Daoy (cell line): ENCODE measurements around the gene PXDN. TPM values are rescaled to one million over a fixed set of nuclear protein-coding genes. Genes with fewer than 3 reads are reported as not detected.
"Not testable (repeated sequence)": the region's sequence is repeated elsewhere in the genome, so short reads cannot be mapped to it uniquely, and the experiment has no call there.

ENCODE experiments used
- DNase-seq: peaks from one replicate; pipeline ENCODE4 v3.0.0-alpha.2; 2015; ENCODE audit warnings: low read depth
- total RNA-seq: library from RNA; depleted of rRNA; stranded (reverse); fragments of >200 nt; shearing (Covaris generic); gene quantifications from 2 replicates; pipeline ENCODE4 v1.2.3, GENCODE V29; 2014

The PXDN gene
- total RNA-seq, 1 experiment from 2014 or later, result 173 TPM

DNA sequence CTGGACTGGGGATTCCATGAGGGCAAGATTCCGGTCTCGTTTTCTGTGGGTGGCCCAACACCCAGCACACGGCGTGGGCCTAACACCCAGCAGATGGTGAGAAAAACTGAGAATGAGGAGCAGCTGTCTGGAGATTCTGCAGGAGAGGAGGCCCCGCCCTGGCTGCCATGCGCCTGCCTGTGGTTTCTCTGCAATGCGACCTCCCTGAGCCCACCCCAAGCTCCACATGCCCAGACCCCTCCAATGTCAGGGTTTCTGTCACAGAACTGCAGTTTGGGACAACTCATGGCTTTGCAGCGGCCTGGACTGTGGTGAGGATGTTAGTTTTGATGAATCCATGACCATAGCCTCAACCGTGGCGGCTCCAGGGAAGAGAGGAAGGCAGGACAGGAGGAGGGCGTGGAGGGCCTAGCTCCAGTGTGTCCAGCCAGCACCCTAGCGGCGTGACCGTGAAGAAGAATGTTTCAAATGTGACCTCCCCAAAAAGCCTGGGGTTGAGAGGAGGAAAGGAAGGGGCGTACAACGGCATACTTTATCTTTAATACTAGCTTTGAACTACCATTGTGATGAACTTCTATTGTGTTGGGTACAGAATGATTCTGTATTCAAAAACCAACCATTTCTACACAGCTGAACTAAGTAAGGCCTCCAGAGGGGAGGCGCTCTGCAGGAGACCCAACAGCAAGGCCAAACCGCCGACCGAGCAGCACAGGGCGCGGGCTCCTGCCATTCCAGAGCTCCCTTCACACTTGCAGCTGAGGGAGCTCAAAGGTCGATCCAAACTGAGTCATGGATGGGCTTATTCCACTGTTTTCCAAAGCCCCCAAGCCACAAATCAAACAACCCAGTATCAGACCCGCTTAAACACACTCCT lies 3.4 kb downstream of the PXDN start:
- no peak for DNase-seq

DNA sequence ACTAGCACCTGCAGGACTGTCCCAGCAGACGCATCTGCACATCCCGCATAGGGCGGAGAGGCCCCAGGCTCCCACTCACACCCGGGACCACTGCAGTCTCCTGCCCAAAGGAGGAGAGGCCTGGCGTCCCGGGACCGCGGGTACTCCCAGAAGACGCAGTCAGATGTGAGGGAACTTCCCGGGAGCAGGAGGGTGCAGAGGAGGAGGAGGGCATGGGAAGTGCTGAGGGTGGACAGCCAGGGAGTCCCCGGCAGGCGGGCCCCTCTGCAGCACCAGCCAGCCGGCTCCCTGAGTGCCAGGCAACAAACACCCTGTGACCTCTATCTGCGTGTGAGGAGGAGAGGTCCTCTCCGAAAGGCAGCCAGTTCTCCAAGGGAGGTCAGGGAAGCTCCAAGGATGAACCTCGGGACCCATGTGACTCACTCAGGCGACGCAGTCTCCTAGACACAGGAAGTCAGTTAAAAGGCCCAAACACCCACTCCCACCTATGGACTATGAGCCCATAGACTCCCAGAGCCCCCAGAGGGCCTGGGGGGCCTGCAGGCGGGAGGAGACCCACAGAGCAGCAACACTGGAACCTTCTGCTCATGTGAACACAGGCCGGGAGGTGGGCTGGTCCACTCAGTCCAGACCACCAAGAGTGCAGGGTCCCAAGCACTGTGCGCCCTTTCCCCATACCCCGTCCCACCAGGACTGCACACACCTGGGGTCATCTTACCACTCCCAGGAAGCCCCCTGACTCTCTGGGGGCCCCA lies 4.2 kb downstream of the PXDN start:
- peak; percentile 49 for DNase-seq

DNA sequence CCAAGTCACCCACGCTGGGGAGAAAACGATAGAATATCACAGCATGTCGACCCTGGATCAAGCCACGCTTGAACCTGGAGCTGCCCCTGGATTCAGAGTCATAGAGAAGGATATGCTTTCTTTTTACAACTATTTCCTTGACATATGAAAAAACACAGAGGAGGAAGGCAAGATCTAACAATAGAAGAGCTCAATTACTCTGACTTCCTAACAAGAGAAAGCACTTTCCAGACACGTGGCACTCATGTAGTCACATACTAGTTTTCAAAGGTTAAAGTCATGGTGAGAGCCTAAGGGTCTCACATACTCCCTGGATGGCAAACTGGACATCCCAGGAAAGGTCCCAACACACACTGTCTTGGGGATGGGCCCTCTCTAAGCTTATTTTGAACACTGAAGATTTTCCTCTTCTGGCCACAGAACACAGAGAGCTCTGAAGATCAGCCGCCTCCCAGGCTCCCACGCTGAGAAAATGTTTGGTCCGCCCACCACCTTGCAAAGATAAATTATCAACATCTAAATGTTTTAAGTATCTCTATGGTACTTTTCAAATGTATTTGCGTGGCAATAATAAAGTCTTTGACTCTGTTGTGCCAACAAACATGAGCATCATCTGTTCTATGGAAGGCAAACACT lies 4.9 kb downstream of the PXDN start:
- no peak for DNase-seq

DNA sequence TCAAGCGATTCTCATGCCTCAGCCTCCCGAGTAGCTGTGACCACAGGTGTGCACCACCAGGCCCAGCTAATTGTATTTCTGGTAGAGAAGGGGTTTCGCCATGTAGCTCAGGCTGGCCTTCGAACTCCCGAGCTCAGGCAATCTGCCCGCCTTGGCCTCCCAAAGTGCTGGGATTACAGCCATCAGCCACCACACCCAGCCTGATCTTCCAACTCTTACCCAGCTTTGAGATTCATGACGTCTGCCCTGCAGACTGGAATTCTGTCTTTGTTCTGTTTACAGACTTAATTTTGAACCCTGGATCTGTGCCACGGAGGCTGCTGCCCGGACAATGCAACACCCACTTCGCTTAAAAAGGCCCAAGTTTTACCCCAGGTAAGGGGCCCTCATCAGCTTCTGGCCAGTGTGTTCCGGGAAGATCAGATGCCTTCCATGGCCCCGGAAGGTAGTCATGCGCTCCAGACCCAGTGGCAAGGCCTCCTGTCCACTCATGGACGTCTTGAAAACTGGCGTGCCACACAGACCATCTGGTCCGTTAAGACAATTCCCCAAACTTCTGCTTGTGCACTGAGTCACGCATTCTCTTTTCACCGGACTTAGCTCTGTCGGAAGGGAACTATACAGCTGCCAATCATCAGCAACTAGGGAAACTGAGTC lies 5.5 kb downstream of the PXDN start:
- no peak for DNase-seq

DNA sequence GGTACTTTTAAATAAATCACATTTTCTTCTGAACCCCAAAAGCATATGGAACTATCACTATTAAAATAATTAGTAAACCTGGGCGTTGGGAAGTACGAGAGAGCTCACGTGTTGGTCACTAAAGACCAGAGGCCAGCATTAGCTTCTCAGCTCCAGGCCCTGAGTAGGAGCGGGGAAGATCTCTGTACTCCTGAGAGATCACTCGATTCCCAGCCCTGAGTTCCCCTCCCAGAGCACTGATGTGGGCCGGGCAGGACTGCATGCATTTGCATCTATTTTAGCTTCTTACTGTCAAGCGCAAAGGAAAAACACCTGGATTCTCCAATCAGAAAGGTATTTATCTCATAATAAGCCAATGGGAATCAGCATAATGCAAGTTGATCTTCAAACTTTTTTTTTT lies 6.2 kb downstream of the PXDN start:
- no peak for DNase-seq

DNA sequence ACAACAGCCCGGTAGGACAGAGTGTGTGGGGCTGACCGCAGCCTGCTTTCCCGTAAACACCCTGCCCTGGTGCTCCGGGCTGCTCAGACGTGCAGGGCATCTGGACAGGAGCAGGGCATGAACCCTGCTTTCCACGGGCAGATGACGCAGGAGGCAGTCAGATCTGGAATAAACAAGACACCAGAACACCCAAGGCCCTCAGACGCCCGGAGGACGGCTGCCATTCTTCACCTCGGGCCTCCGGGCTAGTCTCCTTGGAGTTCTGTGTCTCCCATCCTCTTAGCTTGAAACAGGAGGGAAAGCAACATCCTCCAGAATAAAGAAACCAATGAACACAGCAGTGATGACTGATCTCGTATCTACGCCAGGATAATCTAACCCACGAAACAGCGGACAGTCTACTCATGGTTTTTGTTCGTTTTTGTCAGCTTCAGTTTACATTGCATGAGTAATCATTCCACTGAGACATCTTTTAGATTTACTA lies 7.3 kb downstream of the PXDN start:
- peak; percentile 79 for DNase-seq

DNA sequence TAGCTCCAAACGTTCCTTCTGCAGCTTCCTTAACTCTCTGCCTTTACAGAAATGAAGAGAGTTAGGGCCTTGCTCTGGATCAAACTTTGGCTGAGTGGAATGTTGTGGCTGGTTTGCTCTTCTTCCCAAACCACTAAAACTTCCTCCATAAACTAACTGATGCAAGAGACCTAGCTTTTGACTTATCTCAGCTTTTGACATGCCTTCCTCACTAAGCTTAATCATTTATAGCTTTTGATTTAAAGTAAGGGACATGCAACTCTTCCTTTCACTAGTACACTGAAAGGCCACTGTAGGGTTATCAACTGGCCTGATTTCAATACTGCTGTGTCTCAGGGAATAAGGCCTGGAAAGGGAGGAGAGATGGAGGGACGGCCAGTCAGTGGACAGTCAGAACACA lies 8.3 kb downstream of the PXDN start:
- DNase-seq, result no peak

DNA sequence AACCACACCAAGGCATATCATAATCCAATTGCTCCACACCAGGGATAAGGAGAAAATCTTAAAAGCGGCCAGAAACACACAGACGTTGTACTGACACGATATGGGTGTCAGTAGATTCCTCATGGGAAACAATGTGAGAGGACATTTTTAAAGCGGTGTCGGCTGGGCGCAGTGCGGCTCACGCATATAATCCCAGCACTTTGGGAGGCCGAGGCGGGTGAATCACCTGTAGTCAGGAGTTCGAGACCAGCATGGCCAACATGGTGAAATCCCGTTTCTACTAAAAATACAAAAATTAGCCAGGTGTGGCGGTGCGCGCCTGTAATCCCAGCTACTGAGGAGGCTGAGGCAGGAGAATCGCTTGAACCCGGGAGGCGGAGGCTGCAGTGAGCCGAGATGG lies 11.0 kb downstream of the PXDN start:
- DNase-seq, result not testable (repeated sequence)

DNA sequence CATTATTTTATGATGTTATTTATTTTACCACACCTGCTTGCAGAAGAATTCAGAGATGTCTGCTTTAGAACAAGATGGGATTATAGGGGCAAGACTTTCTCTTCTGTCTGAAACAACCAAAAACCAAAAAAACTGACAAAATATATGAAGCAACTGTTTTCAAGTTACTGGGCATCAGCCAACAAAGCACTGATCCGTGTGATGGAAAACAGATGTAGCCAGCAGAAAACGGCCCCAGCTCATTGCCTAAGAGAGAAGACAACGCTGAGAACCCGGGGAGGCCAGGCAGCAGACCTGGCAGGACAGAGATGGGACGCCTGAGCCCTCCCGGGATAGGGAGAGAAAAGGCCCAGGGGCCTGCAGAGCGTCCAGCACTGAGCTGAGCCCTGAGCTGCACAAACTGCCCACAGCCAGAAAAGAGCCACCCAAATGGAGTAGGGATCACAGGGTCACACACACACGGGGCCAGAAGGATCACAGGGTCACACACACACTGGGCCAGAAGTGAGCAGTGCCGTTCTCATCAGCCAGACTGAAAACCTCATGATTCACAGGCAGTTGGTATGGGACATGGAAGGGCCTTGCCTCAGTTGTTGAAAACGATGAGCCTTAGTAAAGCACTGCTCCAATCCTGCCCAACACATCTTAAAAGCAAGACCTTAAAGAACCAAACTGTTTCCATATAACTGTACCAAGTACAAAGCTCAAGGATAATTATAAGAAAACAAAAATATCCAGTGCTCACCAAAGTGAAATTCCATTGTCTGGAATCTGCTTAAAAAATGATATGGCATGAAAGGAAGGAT lies 12.1 kb downstream of the PXDN start:
- DNase-seq, result peak; percentile 85

DNA sequence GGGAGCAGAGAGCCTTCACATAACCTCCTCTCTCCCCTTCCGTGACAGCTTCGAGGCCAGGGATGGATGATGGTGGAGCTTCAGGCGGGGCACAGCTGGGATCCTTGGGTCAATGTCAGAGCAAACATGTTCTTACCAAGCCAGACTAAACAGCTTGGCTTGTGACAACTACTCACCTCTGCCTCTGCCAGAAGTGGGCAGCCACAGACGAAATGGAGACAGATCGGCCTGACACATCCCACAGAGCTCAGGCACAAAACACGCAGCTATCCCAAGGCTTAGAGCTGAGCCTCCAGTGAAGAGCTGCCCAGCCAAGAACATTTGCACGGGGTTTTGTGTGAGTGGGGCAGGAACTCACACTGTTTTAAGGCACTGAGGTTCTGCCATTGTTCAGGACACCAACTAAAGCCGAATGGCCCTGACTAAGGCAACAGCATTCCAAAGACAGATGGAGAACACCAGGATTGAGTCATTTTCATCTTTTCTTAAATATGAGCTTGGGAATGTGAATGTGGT lies 12.8 kb downstream of the PXDN start:
- peak; percentile 88 for DNase-seq

DNA sequence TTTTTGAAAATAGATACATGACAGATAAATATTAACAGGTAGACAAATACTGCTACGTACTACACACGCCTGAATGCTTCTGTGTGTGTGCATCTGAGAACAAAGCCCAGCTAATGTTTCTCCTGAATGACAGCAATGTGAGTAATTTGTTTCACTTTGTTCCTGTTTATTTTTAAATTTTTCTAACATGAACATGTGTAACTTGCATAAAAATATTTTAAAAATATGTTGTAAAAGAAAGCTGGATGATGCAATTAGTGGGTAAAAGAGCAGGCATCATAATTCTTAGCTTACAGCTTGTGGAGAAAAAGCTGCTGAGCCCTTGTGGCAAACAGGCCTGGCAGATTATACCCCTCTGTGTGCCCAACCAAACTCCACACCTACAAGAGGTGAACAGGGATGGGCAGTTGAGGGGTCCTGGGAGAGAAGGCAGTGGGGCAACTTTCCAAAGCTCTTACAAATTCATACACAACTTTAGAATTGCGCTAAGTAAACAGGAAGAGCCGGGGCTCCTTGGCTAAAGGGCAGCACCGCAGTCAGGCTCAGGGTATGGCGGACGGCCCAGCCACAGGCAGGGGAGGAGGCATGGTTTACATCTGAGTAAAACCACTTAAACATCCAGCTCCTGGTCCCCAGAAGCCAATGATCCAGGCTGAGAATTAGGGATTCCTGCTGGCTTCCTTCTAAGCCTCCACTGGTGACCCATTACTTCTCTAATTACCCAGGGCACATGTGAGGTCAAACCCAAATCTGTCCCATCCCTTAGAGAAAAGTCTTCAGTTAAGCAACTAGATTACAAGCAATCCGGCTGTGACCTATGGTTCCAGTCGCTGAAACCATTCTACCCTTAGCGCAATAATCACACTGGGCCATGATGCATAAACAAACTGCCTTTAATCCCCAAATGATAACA lies 14.0 kb downstream of the PXDN start:
- peak; percentile 91 for DNase-seq

DNA sequence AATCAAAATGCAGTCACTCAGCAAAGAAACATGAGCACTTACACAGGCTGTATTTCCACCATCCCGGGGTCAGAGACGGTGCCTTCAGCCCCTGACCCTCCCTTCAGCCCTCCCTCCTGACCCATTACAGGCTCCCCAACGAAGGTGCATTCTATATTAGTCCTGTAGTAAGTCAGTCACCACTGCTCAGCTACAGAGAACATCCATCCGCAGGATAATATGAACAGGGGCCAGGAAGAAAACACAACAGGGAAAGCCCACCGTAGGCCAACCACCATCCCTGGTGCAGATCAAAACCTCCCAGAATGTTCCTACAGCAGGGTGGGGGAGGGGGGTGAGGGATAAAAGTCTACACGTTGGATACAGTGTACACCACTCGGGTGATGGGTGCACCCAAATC lies 15.1 kb downstream of the PXDN start:
- no peak for DNase-seq

DNA sequence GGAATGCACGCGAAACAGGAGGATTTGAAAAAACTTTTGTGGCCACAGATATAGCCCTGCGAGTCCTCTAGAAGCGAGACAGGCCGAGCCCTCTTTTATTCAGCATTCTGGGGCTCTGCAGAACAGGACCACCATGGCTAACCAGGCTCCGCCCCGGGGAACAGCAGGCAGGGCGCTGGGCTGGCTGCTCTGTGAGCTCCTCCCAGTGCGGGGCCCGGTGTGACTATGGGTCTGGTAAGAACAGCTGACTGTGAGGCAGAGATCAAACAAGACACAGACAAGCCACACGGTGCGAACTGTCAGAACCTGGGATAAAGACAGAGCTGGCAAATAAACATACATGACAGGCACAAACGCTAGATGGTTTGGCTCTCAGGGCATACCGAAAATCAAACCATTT lies 15.5 kb downstream of the PXDN start:
- DNase-seq, result peak; percentile 58

DNA sequence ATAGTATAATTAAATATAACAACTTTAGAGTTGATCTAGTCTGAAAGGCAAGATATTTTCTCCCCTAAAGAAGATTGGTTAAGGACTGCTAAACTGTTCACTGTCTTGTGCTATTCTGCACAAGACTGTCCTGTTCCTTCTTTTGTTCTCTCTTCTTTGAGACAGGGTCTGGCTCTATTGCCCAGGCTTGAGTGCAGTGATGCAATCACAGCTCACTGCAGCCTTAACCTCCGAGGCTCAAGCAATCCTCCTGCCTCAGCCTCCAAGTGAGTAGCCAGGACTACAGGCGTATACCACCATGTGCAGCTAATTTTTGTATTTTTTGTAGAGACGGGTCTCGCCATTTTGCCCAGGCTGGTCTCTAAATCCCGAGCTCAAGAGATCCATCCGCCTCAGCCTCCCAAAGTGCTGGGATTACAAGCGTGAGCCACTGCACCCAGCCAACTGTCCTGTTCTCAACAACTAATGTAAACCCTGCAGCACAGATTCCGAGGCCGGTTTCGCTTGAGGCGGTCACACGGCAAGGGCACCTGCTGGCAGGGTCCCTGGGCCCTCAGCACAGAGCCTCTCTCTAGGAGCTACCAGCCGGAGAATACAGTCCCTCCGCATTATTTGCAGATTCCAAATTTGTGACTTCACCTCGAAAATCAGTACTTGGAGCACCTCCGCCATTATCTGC lies 16.4 kb downstream of the PXDN start:
- no peak for DNase-seq

DNA sequence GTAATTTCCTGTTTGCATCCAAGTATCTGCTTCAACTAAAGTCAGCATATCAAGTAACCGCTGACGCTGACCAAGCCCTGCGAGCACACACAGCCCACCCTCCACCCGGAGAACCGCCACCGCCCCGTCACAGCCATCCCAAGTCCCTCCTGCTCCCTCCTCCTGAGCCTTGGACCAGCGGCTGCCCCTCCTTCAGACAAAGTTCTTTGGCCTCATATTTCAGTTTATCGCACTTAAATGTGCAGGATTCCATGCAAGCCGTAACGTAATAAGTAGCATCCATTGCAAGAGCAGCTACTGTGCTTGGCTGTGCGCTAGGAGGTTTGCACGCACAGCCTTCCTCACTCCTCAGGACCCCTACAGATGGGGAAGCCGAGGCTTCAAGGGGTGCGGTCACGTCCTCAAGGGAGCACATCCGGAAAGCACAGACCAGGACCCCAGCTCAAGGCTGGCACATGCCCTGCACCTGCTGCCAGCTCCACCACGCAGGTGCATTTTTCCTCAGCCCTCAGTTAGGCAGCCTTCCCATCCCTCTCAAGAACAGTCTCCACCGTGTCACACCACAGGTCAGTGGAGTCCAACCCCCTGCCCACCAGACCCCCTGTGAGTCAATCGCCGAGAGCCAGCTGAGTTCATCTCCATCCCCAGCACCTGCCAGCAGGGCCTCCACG lies 17.1 kb downstream of the PXDN start:
- DNase-seq, result no peak

DNA sequence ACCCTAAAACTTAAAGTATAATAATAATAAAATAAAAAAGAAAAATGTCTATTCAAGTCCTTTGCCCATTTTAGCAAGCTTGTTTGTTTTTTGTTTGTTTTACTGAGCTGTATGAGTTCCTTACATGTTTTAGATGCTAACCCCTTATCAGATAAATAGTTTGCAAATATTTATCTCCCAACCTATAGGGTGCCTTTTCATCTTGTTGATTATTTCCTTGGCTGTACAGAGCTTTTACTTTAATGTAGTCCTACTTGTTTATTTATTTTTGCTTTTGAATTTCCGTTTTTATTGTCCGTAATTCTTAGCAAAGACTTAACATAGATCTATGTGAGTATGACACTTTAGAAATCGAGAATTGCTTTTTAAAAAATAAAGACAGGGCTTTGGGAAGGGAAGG lies 17.8 kb downstream of the PXDN start:
- DNase-seq, result no peak

DNA sequence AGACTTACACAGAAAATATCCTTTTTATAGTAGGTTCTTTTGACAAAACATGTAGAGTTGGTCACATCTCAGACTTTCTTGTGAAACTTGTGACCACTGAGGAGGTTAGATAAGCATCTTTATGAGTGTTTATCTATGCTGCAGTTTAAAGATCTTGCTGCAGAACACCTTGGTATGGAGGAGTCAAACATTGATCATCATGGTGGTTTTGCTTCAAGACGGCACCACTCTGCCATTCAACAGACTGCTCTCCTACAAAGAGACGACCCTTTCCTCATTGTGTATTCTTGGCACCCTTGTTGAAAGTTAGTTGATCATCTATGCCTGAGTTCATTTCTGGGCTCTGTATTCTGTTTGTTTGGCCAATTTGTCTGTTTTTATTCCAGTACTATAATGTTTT lies 20.0 kb downstream of the PXDN start:
- not testable (repeated sequence) for DNase-seq

DNA sequence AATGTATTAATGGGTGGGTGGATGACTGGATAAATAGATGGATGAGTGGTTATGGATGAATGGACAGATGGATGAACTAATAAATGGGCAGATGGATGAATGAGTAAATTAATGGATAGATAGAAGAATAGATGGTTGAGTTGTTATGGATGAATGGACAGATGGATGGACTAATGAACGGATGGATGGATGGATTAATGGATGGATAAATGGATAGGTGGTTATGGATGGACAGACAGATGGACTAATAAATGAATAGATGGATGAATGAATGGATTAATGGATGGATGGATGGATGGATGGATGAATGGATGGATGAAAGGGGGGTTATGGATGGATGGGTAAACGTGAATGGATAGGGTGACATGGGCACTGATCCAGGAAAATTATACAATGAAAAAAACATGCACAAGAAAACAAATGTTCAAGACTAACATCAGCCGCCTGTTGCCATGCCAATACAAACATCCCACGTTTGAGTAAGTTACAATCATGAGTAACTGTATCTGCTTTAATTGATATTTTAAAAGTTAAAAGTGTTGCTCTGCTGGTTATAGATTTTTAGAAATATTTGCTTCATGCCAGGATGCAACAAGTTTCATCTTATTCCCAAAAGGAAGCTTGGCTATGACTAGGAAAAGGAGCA lies 20.8 kb downstream of the PXDN start:
- DNase-seq, result no peak
